ACC112 (cell line): Measurements from ENCODE around the gene PCNX4.
A peak's percentile ranks its signal among the peaks of the same experiment; 100 is the strongest.
"Not testable (repeated sequence)": the region's sequence is repeated elsewhere in the genome, so short reads cannot be mapped to it uniquely, and the experiment has no call there.

ENCODE experiments used
- H2AFZ ChIP-seq: fragments of 200-600 bp; sonication (generic); one replicate; pipeline ENCODE4 v1.6.0; 2017; ENCODE audit warnings: antibody characterized with exemption, low read length; ENCODE audit not compliant: unreplicated experiment
- H3K27ac ChIP-seq: fragments of 200-600 bp; sonication (generic); 2 replicates; pipeline ENCODE4 v1.5.1; 2014; ENCODE audit warnings: low read depth, mild to moderate bottlenecking, antibody characterized with exemption, low read length, moderate library complexity
- H3K27me3 ChIP-seq: fragments of 200-600 bp; sonication (generic); 2 replicates; pipeline ENCODE4 v1.6.1; 2014; ENCODE audit warnings: mild to moderate bottlenecking, antibody characterized with exemption, low read length, moderate library complexity, mixed read lengths; ENCODE audit not compliant: insufficient read depth
- H3K36me3 ChIP-seq: fragments of 200-600 bp; sonication (generic); 2 replicates; pipeline ENCODE4 v1.6.1; 2016; ENCODE audit warnings: mild to moderate bottlenecking, antibody characterized with exemption, low read length, moderate library complexity, mixed read lengths; ENCODE audit not compliant: insufficient read depth
- H3K4me1 ChIP-seq: fragments of 200-600 bp; sonication (generic); one replicate; pipeline ENCODE4 v1.6.1; 2016; ENCODE audit warnings: low read length, mixed read lengths; ENCODE audit not compliant: insufficient read depth, unreplicated experiment, control insufficient read depth
- H3K4me3 ChIP-seq: fragments of 200-600 bp; sonication (generic); 2 replicates; pipeline ENCODE4 v1.5.1; 2014; ENCODE audit warnings: mild to moderate bottlenecking, low read depth, low read length
- H3K79me2 ChIP-seq: fragments of 200-600 bp; sonication (generic); one replicate; pipeline ENCODE4 v1.6.0; 2016; ENCODE audit warnings: low read length; ENCODE audit not compliant: control insufficient read depth, unreplicated experiment, insufficient read depth

The PCNX4 gene

GRCh38 chr14:60091550-60092525 lies at the start of gene PCNX4:
Gene PCNX4, plus strand, starts transcription at chr14:60091923. Its CDS starts 15,716 bp downstream, at chr14:60107639.
- peak within 1 kb of the TSS; percentile 95 for H3K27ac ChIP-seq
- no peaks in the 10 kb centered on the region for H3K27me3 ChIP-seq
- peaks cover 28% of the 10 kb centered on the region for H3K4me1 ChIP-seq
- H2AFZ ChIP-seq = peak within 1 kb of the TSS; percentile 74
- peaks cover 47% of the 10 kb centered on the region for H3K79me2 ChIP-seq
- H3K4me3 ChIP-seq = peak within 1 kb of the TSS; percentile 93
- H3K36me3 ChIP-seq = no peaks in the 10 kb centered on the region

DNA sequence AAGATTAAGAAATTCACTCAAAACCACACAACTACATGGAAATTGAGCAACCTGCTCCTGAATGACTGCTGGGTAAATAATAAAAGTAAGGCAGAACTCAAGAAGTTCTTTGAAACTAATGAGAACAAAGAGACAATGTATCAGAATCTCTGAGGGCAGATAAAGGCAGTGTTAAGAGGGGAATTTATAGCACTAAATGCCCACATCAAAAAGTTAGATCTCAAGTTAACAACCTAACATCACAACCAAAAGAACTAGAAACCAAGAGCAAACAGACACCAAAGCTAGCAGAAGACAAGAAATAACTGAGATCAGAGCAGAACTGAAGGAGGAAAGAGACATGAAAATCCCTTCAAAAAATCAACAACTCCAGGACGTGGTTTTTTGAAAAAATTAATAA lies 43.7 kb upstream of the PCNX4 start:
- not testable (repeated sequence) for H3K36me3 ChIP-seq, H3K27ac ChIP-seq, H3K4me1 ChIP-seq, H3K4me3 ChIP-seq, H3K79me2 ChIP-seq, H2AFZ ChIP-seq, H3K27me3 ChIP-seq

DNA sequence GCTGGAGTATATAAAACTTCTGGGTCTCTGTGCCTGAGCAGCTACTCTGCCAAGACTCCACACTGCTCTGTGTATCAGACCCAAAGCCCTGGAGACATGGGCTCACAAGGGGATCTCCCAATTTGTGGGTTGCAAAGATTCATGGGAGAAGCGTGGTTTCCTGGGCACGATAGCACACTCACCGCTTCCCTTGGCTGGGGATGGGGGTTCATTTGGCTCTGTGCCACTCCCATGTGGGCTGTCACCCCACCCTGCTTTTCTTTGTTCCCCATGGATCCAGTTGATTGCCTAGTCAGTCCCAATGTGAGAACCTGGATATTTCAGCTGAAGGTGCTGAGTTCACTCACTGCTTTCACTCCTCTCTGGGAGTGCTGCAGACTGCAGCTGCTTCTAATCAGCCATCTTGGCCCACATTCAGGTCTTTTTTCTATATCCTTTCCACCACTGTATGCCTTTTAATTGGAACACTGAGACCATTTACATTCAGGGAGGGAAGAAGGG lies 40.0 kb upstream of the PCNX4 start:
- Histone ChIP-seq H3K4me3 (no peak overlapping the region), H3K27ac (no peak overlapping the region), H3K36me3 (no peaks in the 10 kb centered on the region), H3K79me2 (no peaks in the 10 kb centered on the region), H3K4me1 (no peaks in the 10 kb centered on the region), H2AFZ (no peak overlapping the region), H3K27me3 (no peaks in the 10 kb centered on the region)

DNA sequence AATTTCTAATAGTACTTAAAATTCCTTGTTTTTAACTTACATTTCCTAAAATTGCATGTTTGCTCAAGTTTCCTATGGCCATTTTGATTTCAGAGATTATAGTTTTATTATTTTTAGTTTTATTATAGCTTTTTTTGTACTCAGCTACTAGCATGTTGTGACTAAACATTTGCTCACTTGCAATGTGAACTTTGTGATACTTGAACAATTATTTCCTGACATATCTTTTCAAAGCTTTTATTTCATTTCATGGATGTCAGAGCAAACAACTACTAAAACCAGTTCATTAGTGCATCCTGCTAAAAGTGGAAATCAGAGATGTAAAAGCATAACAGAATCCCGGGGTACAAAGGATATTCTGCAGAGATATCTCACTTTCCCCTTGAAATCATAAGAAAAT lies 33.6 kb upstream of the PCNX4 start:
- Histone ChIP-seq H3K36me3 (no peaks in the 10 kb centered on the region), H2AFZ (no peak overlapping the region), H3K4me3 (no peak overlapping the region), H3K27me3 (no peaks in the 10 kb centered on the region), H3K27ac (no peak overlapping the region), H3K4me1 (peaks cover 7% of the 10 kb centered on the region), H3K79me2 (no peaks in the 10 kb centered on the region)

DNA sequence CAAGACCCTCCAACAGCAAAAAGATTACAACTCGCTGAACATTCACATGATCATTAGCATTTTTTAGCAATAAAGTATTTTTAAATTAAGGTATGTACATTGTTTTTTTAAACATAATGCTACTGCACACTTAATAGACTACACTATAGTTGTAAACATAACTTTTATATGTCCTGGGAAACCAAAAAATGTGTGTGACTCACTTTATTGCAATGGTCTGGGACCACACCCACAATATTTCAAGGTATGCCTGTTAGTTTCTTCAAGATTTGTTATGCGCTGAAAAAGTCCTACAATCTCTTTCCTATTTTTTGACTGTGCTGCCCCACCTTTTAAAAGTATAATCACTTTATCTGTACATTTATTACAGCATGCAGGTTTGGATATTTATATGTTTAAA lies 30.4 kb upstream of the PCNX4 start:
- Histone ChIP-seq H3K4me1 (peaks cover 7% of the 10 kb centered on the region), H3K4me3 (no peak overlapping the region), H3K79me2 (no peaks in the 10 kb centered on the region), H3K27ac (no peak overlapping the region), H3K36me3 (no peaks in the 10 kb centered on the region), H2AFZ (no peak overlapping the region), H3K27me3 (no peaks in the 10 kb centered on the region)

GRCh38 chr14:60064491-60065072 lies 27.1 kb upstream of the PCNX4 start:
- Histone ChIP-seq H2AFZ (no peak overlapping the region), H3K4me3 (no peak overlapping the region), H3K79me2 (no peaks in the 10 kb centered on the region), H3K27ac (no peak overlapping the region), H3K36me3 (no peaks in the 10 kb centered on the region), H3K4me1 (peaks cover 7% of the 10 kb centered on the region), H3K27me3 (no peaks in the 10 kb centered on the region)

DNA sequence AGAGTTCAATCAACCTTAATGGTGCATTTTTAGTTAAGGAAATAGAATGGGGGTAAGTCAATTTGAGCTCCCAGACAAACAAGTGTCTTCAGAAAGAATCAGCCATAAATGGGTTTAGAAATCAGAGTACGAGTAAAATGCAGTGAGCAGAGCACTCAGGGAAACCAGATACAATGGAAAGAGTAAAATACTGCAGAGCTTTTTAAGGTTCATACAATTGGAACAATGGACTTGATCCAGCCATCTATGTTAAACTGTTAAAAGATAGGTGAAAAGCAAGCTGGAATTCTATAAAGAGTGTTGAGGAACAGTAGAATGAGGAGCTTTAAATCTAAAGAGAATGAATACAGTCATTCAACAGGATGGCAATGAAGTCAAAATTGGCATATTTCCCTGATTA lies 23.8 kb upstream of the PCNX4 start:
- Histone ChIP-seq H2AFZ (no peak overlapping the region), H3K79me2 (no peaks in the 10 kb centered on the region), H3K4me3 (no peak overlapping the region), H3K27ac (no peak overlapping the region), H3K27me3 (no peaks in the 10 kb centered on the region), H3K4me1 (no peaks in the 10 kb centered on the region), H3K36me3 (no peaks in the 10 kb centered on the region)

DNA sequence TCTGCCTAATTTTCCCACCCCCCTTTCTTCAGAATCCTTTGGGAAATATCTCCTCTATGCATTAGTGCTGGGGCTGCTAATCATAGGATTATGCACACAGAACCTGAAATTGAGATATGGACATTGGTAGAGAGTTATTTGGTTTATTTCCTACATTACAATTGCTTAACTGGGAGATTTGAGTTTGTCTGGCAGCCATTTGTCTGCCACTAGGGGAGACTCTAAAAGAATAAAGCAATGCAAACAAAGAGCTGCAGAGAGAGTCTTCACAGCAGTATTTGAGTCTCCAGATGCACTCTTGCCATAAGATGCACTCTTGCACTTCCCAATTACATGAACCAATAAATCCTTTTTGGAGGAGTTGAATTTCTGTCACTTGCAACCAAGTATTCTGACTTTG lies 12.0 kb upstream of the PCNX4 start:
- Histone ChIP-seq H3K27ac (no peak overlapping the region), H3K4me3 (no peak overlapping the region), H3K36me3 (no peaks in the 10 kb centered on the region), H3K27me3 (no peaks in the 10 kb centered on the region), H2AFZ (peak overlapping the region; percentile 14), H3K79me2 (no peaks in the 10 kb centered on the region), H3K4me1 (peaks cover 2% of the 10 kb centered on the region)

- H3K79me2 ChIP-seq = no peaks in the 10 kb centered on the region
- no peaks in the 10 kb centered on the region for H3K27me3 ChIP-seq
- peaks cover 9% of the 10 kb centered on the region for H3K4me1 ChIP-seq
- H3K27ac ChIP-seq = peak overlapping the region; percentile 8; the same call in 1 of the 2 replicates
- no peak overlapping the region for H3K4me3 ChIP-seq
- H3K36me3 ChIP-seq = no peaks in the 10 kb centered on the region
- no peak overlapping the region for H2AFZ ChIP-seq
Observed at GRCh38 chr14:60085085-60085484, 6.6 kb upstream of the PCNX4 start.

DNA sequence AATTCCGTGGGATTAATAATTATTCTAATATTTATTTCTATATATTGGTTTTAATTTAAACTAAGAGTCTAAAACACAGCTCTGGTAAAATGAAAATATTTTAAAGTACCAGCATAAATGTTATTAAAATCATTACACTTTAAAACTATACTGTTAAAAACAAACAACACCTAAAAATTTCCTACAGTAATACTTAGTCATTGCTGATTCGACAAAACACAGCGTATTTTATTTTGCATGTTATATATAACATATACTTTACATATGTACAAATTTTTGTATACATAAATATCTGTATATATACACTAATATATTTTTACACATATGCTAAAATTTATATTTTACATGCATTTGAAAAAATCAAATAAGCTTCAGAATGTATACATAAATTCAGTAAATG lies 6.0 kb upstream of the PCNX4 start:
- no peak overlapping the region for H2AFZ ChIP-seq
- no peaks in the 10 kb centered on the region for H3K79me2 ChIP-seq
- peaks cover 9% of the 10 kb centered on the region for H3K4me1 ChIP-seq
- no peak overlapping the region for H3K27ac ChIP-seq
- no peak overlapping the region for H3K4me3 ChIP-seq
- H3K27me3 ChIP-seq = no peaks in the 10 kb centered on the region
- no peaks in the 10 kb centered on the region for H3K36me3 ChIP-seq

GRCh38 chr14:60087668-60088067 lies 4.1 kb upstream of the PCNX4 start:
- H3K4me3 ChIP-seq = no peak overlapping the region
- no peaks in the 10 kb centered on the region for H3K27me3 ChIP-seq
- no peak overlapping the region for H3K27ac ChIP-seq
- peaks cover 9% of the 10 kb centered on the region for H3K4me1 ChIP-seq
- no peaks in the 10 kb centered on the region for H3K36me3 ChIP-seq
- no peak overlapping the region for H2AFZ ChIP-seq
- peaks cover 5% of the 10 kb centered on the region for H3K79me2 ChIP-seq
